GM18861 (cell line): Measurements from ENCODE around the gene RNF135.
"Not testable (repeated sequence)": the region's sequence is repeated elsewhere in the genome, so short reads cannot be mapped to it uniquely, and the experiment has no call there.

Experiments used
- ATAC-seq: cut with Tn5 transposase; IDR thresholded peaks from one replicate; pipeline ENCODE4 v1.9.1; 2021; ENCODE audit not compliant: unreplicated experiment

RNF135 gene

GRCh38 chr17:30997842-30998241 is 27.0 kb downstream of the RNF135 start:
- no peak for ATAC-seq

- no peak for ATAC-seq
Measured at GRCh38 chr17:31002047-31002446, 31.2 kb downstream of the RNF135 start.

- ATAC-seq, result no peak
Measured at GRCh38 chr17:31003225-31003866, 32.5 kb downstream of the RNF135 start.

GRCh38 chr17:31004160-31004559 is 33.3 kb downstream of the RNF135 start:
- no peak for ATAC-seq

GRCh38 chr17:31007695-31008373 is 37.0 kb downstream of the RNF135 start:
- ATAC-seq, result no peak

- ATAC-seq, result no peak
Measured at GRCh38 chr17:31008374-31009041, 37.7 kb downstream of the RNF135 start.

- not testable (repeated sequence) for ATAC-seq
Measured at GRCh38 chr17:31009042-31009702, 38.3 kb downstream of the RNF135 start.

DNA sequence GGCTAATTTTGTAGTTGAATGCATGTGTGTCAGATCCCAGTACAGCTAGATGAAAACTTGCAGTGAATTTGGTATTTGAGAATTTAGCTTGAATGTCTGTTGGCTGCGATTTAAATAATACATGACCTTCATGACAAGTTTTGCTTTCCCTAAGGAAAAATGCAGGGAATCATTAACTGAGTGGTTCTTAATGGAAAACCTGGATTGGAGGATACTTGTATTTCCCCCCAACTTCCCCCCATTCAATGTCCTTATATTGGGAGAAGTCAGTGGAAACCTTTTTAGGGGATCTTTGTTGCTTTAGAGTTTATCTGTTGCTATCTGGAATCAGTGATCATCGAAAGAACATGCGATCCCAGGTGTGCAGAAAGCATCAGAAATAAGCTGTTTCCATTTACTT is 39.2 kb downstream of the RNF135 start:
- ATAC-seq, result not testable (repeated sequence)

GRCh38 chr17:31013844-31014243 is 43.0 kb downstream of the RNF135 start:
- no peak for ATAC-seq

DNA sequence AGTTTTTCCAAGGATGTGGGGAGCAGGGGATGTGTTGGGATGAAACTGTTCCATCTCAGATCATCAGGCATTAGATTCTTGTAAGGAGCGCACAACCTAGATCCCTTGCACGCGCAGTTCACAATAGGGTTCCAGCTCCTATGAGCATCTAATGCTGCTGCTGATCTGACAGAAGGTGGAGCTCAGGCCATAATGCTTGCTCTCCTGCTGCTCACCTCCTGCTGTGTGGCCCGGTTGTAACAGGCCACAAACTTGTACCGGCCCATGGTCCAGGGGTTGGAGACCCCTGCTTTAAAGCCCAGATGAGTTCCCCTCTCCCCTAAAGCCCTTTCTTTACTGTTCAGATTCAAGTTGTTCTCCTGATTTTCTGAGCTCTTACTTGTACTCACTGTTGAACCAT is 44.8 kb downstream of the RNF135 start:
- ATAC-seq, result no peak

DNA sequence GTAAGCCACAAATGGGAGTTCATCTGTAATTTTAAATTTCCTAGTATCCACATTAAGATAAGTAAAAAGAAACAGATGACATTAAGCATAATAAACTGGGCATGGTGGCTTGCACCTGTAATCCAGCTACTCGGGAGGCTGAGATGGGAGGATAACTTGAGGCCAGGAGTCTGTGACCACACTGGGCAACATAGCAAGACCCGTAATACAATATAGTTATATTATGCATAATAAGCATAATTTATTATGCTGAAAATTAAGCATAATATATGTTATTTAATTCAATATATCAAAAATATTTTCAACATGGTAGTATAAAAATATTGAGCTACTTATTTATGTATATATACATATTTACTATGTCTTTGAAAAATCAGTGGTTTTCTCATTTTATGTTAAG is 48.2 kb downstream of the RNF135 start:
- no peak for ATAC-seq

DNA sequence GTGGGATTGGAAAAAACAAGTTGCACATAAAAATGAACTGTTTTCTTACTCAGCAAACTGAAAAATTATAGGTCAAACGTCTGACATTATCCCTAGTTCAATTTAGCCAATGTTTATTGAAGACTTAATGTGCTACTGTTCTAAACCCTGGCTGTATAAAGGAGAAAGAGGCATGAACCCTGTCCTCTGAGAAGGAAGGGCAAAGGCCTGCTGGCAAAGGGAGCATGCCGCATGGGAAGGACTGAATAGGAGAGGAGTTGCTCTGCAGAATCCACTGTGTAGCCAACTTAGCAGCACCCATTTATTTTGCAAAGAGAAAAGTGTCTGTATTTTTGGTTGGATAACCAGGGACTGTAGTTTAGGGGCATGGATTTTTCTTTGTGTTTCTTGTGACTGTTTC is 52.3 kb downstream of the RNF135 start:
- not testable (repeated sequence) for ATAC-seq

DNA sequence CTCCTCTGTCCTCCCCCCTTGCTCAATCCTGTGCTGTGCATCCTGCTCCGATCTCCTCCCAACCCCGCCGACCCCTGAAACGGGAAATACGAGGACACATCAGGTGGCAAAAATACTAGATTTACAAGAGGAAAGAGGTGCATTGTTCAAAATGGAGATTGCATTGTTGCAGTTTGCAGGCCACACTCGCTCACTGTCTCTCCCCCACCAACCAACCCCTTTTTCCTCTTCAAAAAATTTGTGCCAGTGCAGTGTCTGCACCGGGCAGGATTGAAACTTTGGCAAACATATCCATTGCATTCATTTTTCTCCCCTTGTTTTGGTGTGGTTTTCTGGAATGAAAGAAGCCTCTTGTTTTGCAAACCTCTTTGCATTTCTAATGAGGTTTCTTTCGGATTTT is 61.0 kb downstream of the RNF135 start:
- no peak for ATAC-seq

- ATAC-seq, result not testable (repeated sequence)
Measured at GRCh38 chr17:31035611-31036010, 64.8 kb downstream of the RNF135 start.

- not testable (repeated sequence) for ATAC-seq
Measured at GRCh38 chr17:31040837-31041236, 70.0 kb downstream of the RNF135 start.

GRCh38 chr17:31042378-31042777 is 71.5 kb downstream of the RNF135 start:
- ATAC-seq, result not testable (repeated sequence)

DNA sequence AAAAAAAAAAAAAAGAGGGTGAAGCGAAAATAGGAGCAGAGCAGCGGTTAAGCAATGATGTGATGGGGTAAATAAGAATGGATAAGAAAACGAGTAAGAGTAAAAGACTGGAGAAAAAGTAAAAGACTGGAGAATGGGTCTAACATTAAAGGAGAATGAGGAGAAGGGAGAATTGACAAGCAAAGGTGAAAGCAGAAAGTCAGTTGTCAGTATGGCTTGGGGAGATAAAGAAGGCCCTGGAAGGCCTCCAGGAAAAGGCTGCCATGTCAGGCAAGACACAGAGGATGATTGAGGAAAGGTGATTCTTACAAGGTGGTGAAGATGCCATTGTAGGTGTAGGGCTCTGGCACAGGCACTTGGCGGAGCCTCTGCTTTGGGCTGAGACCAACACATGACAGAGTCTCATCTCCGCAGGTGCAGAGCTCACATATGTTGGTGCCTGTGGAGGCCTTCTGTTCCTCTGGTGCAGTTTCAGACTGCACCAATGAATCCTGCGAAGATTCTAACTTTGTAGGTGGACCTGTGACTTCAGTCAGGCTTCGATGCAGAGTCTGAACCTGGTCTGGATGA is 76.1 kb downstream of the RNF135 start:
- ATAC-seq, result not testable (repeated sequence)

- no peak for ATAC-seq
Measured at GRCh38 chr17:31048142-31048541, 77.3 kb downstream of the RNF135 start.

DNA sequence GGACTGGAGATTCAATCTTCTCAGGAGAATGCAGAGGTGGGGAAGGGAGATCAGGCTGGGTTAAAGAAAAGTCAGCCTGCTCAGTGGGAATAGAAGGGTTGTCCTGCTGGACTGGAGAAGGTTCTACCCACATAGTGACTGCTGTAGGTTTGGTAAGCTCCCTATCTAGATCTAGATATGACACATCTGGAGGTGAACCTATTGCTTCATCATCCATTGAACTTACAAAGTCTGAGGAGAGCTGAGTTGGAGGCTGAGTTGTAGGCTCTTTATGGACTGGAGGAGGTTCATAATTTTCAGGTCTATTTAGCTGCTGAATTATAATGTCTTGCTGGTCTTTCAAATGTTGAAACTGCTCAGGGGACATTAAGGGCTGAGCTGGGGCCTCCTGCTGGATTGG is 77.9 kb downstream of the RNF135 start:
- ATAC-seq, result no peak
